Transverse colon (tissue), 4 donors: ENCODE data around the gene FRMD6.

Experiments
- CTCF ChIP-seq, 5 experiments: fragments of 200-600 bp in 3 of 5; fragments of 450-650 bp in 2 of 5; sonication (generic) in 3 of 5; IDR thresholded peaks; 1 replicate in 2 of 5; 2 replicates in 3 of 5; pipeline ENCODE4 v1.5.1; 2016 to 2017; ENCODE audit warnings: antibody characterized with exemption in 5 of 5, inconsistent platforms in 3 of 5, mild to moderate bottlenecking in 2 of 5, moderate library complexity in 1 of 5
- EP300 ChIP-seq: sonication (generic); formaldehyde crosslinking; IDR thresholded peaks from one replicate; pipeline ENCODE4 v1.6.1; 2017; ENCODE audit warnings: antibody characterized with exemption, low read depth
- POLR2A ChIP-seq: fragments of 450-650 bp; IDR thresholded peaks from one replicate; pipeline ENCODE4 v1.6.1; 2016; ENCODE audit warnings: antibody characterized with exemption, mild to moderate bottlenecking, moderate library complexity
- POLR2AphosphoS5 ChIP-seq, 3 donors: sonication (generic); formaldehyde crosslinking; IDR thresholded peaks; one replicate each; pipeline ENCODE4 v1.6.1; 2016; ENCODE audit warnings: antibody characterized with exemption in 3 of 3

DNA sequence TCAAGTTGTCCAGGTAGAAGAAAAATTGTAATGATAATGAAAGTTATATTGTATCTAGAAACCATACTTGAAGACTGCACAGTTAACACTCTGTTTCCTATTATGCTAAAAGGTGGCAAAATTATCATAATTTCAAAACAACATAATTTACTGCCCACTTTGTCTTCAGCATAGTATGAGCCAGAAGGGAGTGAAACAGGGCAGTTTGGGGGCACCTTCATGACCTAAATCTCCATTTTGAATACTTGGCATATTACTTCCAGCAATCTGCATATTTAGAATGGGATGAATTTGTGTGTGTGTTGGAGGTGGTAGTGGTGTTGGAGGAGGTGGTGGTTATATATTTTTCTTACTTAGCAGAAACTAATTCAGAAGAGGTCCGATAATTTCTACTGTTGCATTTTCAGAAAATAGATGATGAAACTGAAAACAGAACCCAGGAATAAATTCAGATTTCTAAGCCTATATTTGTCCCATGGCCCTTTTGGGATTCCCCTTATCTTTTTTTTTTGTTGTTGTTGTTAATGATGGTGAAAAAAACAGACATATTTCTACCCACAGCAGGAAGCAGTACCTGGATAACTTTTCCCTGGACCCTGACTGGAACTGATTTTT lies 26.6 kb upstream of the FRMD6 start:
- no peak for TF ChIP-seq EP300
- TF ChIP-seq CTCF (IDR thresholded peaks at IDR 0.05), result no peak
- TF ChIP-seq POLR2A, result no peak
- TF ChIP-seq POLR2AphosphoS5 (IDR thresholded peaks at IDR 0.05), result no peak
